Esophagus squamous epithelium (tissue), 5 donors: Measurements from ENCODE around the gene PPP1R14C. TPM values are rescaled to one million over a fixed set of nuclear protein-coding genes. Genes with fewer than 3 reads are reported as not detected.
A peak's percentile ranks its signal among the peaks of the same experiment; 100 is the strongest.

ENCODE experiments used
- DNase-seq: peaks from one replicate; lab custom pipeline; 2025; lab: John Stamatoyannopoulos, UW
- H3K27ac ChIP-seq, 4 donors: fragments of 200-600 bp; sonication (generic); one replicate each; pipeline ENCODE4 v1.5.1; 2016 to 2019; ENCODE audit warnings: mild to moderate bottlenecking in 1 of 4
- H3K27me3 ChIP-seq, 4 donors: fragments of 200-600 bp; sonication (generic); 1 replicate in 3 of 4; 2 replicates in 1 of 4; pipeline versions ENCODE4 v1.5.1 to v1.6.0; 2017 to 2021; ENCODE audit warnings: antibody characterized with exemption in 1 of 4
- H3K36me3 ChIP-seq, 3 donors: fragments of 200-600 bp; sonication (generic); one replicate each; pipeline ENCODE4 v1.5.1; 2016 to 2019
- H3K4me1 ChIP-seq, 3 donors: fragments of 200-600 bp; sonication (generic); one replicate each; pipeline ENCODE4 v1.5.1; 2017 to 2019
- H3K4me3 ChIP-seq, 4 donors: fragments of 200-600 bp; sonication (generic); 1 replicate in 3 of 4; 2 replicates in 1 of 4; pipeline ENCODE4 v1.5.1; 2016 to 2019; ENCODE audit warnings: mild to moderate bottlenecking in 2 of 4, moderate library complexity in 1 of 4
- H3K9me3 ChIP-seq, 3 donors: fragments of 200-600 bp; sonication (generic); one replicate each; pipeline ENCODE4 v1.5.1; 2016 to 2019
- POLR2A ChIP-seq, 4 donors: fragments of 450-650 bp; IDR thresholded peaks; one replicate each; pipeline ENCODE4 v1.6.1; 2017; ENCODE audit warnings: antibody characterized with exemption in 4 of 4, mild to moderate bottlenecking in 4 of 4, moderate library complexity in 3 of 4
- WGBS, 2 donors: methylation state at CpG; one replicate each; pipeline ENCODE4 v1.1.5; 2018; 5-methylcytosine and 5-hydroxymethylcytosine counted together
- intact Hi-C: fragments of 100-400 bp; cut with DNase I; formaldehyde crosslinking; loops from one replicate; pipeline ENCODE4 v1.15.0; 2022
- total RNA-seq, 4 donors: library from RNA; depleted of rRNA; stranded (reverse); fragments of >200 nt; gene quantifications; one replicate each; pipeline ENCODE4 v1.1.0, GENCODE V29; 2016
- TF ChIP-seq, protein P1 (sequence below), 6 experiments: fragments of 450-650 bp in 4 of 6; fragments of 200-600 bp in 2 of 6; sonication (generic) in 2 of 6; IDR thresholded peaks; one replicate each; pipeline ENCODE4 v1.5.1; 2016 to 2019; ENCODE audit warnings: antibody characterized with exemption in 6 of 6, mild to moderate bottlenecking in 4 of 6, moderate library complexity in 4 of 6
- donor health status: DM: yes; HTN: yes; CAD: no.

The PPP1R14C gene
- total RNA-seq, 4 donors from 2014 or later, result 9.3 to 27.8 (median 21.3) TPM

- Histone ChIP-seq H3K4me1 (peaks cover 0 to 66% (median 0%) of the 10 kb centered on the region in 3 donors), H3K36me3 (no peaks in the 10 kb centered on the region), H3K4me3 (no peak overlapping the region), H3K27ac (peak overlapping the region in 2 of 4 donors; percentile 7 to 32), H3K27me3 (peaks cover 0 to 1% (median 0%) of the 10 kb centered on the region in 4 donors), H3K9me3 (no peaks in the 10 kb centered on the region)
- TF ChIP-seq, protein P1, sequence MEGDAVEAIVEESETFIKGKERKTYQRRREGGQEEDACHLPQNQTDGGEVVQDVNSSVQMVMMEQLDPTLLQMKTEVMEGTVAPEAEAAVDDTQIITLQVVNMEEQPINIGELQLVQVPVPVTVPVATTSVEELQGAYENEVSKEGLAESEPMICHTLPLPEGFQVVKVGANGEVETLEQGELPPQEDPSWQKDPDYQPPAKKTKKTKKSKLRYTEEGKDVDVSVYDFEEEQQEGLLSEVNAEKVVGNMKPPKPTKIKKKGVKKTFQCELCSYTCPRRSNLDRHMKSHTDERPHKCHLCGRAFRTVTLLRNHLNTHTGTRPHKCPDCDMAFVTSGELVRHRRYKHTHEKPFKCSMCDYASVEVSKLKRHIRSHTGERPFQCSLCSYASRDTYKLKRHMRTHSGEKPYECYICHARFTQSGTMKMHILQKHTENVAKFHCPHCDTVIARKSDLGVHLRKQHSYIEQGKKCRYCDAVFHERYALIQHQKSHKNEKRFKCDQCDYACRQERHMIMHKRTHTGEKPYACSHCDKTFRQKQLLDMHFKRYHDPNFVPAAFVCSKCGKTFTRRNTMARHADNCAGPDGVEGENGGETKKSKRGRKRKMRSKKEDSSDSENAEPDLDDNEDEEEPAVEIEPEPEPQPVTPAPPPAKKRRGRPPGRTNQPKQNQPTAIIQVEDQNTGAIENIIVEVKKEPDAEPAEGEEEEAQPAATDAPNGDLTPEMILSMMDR (IDR thresholded peaks at IDR 0.05), result no peak
- TF ChIP-seq POLR2A (IDR thresholded peaks at IDR 0.05), result no peak
- WGBS, 2 donors, result 53 to 62% methylated on average over 6 of the region's 6 CpGs
- DNase-seq, result no peak
- intact Hi-C loops, result no loop called here
Measured at GRCh38 chr6:150269130-150269856, 126.4 kb downstream of the PPP1R14C start.

GRCh38 chr6:150269857-150270223 is 127.0 kb downstream of the PPP1R14C start:
- no peak for DNase-seq
- Histone ChIP-seq H3K9me3 (no peaks in the 10 kb centered on the region), H3K36me3 (no peaks in the 10 kb centered on the region), H3K27me3 (peaks cover 0 to 6% (median 0%) of the 10 kb centered on the region in 4 donors), H3K27ac (peak overlapping the region in 1 of 4 donors; percentile 7), H3K4me1 (peaks cover 0 to 71% (median 0%) of the 10 kb centered on the region in 3 donors), H3K4me3 (no peak overlapping the region)
- intact Hi-C loops, result no loop called here
- 36 to 49% methylated on average over 4 of the region's 4 CpGs for WGBS, 2 donors
- TF ChIP-seq, protein P1 (IDR thresholded peaks at IDR 0.05), result no peak
- TF ChIP-seq POLR2A (IDR thresholded peaks at IDR 0.05), result no peak

DNA sequence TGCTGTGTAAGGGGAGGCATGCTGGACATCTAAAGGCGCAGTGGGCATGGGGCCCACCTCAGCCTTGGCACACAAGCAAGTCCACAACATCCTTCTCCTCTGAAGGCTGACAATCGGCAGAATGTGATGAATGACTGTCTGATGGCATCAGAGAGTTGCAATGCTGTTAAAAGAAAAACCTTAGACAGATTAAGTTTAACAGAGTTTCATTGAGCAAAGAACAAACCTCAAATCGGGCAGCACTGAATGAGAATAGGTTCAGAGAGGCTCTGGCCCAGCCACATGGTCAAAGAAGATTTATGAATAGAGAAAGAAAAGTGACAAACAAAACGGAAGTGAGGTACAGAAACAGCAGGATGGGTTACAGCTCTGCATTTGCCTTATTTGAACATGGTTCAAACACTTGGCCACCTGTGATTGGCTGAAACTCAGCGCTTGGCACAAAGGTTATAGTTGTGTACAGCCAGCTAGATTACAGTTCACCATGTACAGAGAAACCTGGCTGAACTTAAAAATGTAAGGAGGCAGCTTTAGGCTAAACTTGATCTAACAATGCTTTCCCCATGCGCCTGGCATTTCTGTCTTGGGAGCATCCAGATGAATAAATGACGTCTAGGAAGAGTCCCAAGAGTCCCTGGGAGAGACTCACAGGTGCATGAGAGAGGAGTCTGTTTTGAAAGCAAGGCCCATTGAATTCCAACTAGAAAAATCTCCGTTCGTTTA is 127.6 kb downstream of the PPP1R14C start:
- Histone ChIP-seq H3K27ac (no peak overlapping the region), H3K4me3 (no peak overlapping the region), H3K4me1 (peaks cover 0 to 77% (median 0%) of the 10 kb centered on the region in 3 donors), H3K9me3 (no peaks in the 10 kb centered on the region), H3K36me3 (no peaks in the 10 kb centered on the region), H3K27me3 (peaks cover 0 to 12% (median 0%) of the 10 kb centered on the region in 4 donors)
- WGBS, 2 donors, result 75 to 90% methylated on average over 9 of the region's 9 CpGs
- no peak for DNase-seq
- TF ChIP-seq, protein P1 (IDR thresholded peaks at IDR 0.05), result no peak
- no peak for TF ChIP-seq POLR2A (IDR thresholded peaks at IDR 0.05)
- intact Hi-C loops, result no loop called here

DNA sequence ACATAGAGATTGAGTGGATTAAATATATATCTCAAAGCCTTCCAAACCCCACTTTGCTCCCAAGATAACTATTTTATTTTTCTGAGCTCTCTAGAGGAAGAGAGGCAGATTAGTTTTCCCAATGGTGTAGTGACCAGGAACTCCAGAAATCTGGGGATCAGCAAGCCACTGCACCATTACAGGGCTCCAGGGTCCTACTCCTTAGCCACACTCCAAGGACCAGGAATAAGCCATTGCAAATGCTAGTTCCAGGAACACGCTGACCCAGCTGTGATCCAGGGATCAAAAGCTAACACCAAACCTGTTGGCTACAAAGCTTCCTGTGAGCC is 128.3 kb downstream of the PPP1R14C start:
- 60 to 88% methylated on average over 1 of the region's 1 CpG for WGBS, 2 donors
- intact Hi-C loops, result no loop called here
- Histone ChIP-seq H3K4me1 (peaks cover 0 to 83% (median 0%) of the 10 kb centered on the region in 3 donors), H3K27ac (no peak overlapping the region), H3K4me3 (no peak overlapping the region), H3K36me3 (no peaks in the 10 kb centered on the region), H3K27me3 (peaks cover 0 to 12% (median 0%) of the 10 kb centered on the region in 4 donors), H3K9me3 (no peaks in the 10 kb centered on the region)
- DNase-seq, result no peak
- TF ChIP-seq POLR2A (IDR thresholded peaks at IDR 0.05), result no peak
- TF ChIP-seq, protein P1 (IDR thresholded peaks at IDR 0.05), result no peak
